IPS DF 6.9 (cell line): Measurements from ENCODE around the gene GRK5.

ENCODE experiments used
- DNase-seq: peaks from one replicate; pipeline ENCODE4 v3.0.0-alpha.2; 2013; ENCODE audit warnings: low read depth, low spot score
- H3K27ac ChIP-seq: one replicate; pipeline ENCODE4 v1.5.1; 2013; ENCODE audit warnings: low read length, control low read depth
- H3K27me3 ChIP-seq: 2 replicates; pipeline ENCODE4 v1.6.1; 2013; ENCODE audit warnings: mild to moderate bottlenecking, low read length; ENCODE audit not compliant: control insufficient read depth, insufficient read depth
- H3K36me3 ChIP-seq: 2 replicates; pipeline ENCODE4 v1.6.1; 2013; ENCODE audit warnings: low read length; ENCODE audit not compliant: control insufficient read depth, insufficient read depth
- H3K4me1 ChIP-seq: 2 replicates; pipeline ENCODE4 v1.6.1; 2013; ENCODE audit warnings: low read length; ENCODE audit not compliant: control insufficient read depth, insufficient read depth
- H3K4me3 ChIP-seq: 2 replicates; pipeline ENCODE4 v1.5.1; 2013; ENCODE audit warnings: mild to moderate bottlenecking, low read length
- H3K9me3 ChIP-seq: 2 replicates; pipeline ENCODE4 v1.6.1; 2013; ENCODE audit warnings: low read length, inconsistent platforms; ENCODE audit not compliant: control insufficient read depth, insufficient read depth
- WGBS: extraction: QIAGEN DNeasy Blood & Tissue Kit; methylation state at CpG from one replicate; pipeline ENCODE4 v1.1.7; 2013; ENCODE audit warnings: mixed read lengths, missing lambda C conversion rate; ENCODE audit not compliant: insufficient read length, insufficient coverage; 5-methylcytosine and 5-hydroxymethylcytosine counted together

Gene GRK5

DNA sequence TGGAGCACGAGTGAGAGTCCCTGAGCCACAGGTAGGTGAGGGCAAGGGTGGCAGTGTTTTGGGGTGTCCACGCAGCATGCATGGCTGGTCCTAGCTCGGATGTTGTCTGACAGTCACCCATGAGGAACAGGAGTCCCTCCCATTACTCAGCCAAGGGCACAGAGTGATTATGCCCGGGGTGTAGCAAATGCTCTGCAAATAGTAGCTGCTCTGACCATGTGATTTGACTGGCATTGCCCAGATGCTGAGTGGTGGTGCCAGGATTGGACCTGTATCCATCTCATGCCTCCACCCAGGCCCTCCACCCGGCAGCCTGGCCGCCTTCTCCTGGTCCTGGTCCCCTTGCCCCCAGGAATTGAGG is 150.8 kb downstream of the GRK5 start:
- H3K36me3 ChIP-seq = no peaks in the 10 kb centered on the region
- no peaks in the 10 kb centered on the region for H3K27me3 ChIP-seq
- H3K4me1 ChIP-seq = no peaks in the 10 kb centered on the region
- no CpG with 5 or more reads among the region's 6 CpGs for WGBS
- H3K9me3 ChIP-seq = no peaks in the 10 kb centered on the region
- H3K4me3 ChIP-seq = no peak overlapping the region
- no peak overlapping the region for H3K27ac ChIP-seq
- DNase-seq = no peak

DNA sequence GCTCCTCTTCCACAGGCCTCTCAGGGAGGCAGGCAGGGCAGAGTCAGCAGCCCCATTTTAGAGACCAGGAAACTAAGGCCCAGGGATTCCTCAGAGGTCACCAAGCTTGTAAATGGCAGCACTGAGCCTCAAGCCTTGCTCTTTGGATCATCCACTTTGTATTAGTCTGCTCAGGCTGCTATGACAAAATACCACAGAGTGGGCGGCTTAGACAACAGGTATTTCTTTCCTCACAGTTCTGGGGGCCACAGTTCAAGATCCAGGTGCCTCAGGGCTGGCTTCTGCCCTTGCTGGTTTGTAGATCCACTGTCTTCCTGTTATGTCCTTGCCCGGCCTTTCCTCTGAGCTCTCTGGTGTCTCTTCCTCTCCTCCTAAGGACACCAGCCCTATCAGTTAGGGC is 151.2 kb downstream of the GRK5 start:
- no CpG with 5 or more reads among the region's 2 CpGs for WGBS
- Histone ChIP-seq H3K27me3 (no peaks in the 10 kb centered on the region), H3K9me3 (no peaks in the 10 kb centered on the region), H3K27ac (no peak overlapping the region), H3K36me3 (no peaks in the 10 kb centered on the region), H3K4me1 (no peaks in the 10 kb centered on the region), H3K4me3 (no peak overlapping the region)
- no peak for DNase-seq

DNA sequence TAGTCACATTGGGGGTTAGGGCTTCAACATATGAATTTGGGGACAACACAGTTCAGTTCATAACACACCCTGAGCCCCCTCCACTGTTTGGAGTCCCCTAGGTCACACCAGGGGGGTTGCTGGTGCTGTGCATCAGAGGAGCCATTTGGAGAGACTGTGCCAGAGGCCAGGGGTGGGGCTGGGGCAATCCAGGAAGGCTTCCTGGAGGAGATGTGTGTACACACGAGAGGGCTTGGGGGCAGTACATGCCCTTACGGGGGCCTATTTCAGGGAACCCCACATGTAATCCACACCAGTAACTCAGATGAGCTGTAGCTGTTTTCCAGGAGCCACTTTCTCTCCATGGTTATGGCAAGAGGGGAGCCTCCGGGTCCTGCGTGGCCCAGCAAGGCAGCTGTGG is 151.7 kb downstream of the GRK5 start:
- Histone ChIP-seq H3K27ac (no peak overlapping the region), H3K4me3 (no peak overlapping the region), H3K4me1 (no peaks in the 10 kb centered on the region), H3K9me3 (no peaks in the 10 kb centered on the region), H3K27me3 (no peaks in the 10 kb centered on the region), H3K36me3 (no peaks in the 10 kb centered on the region)
- no CpG with 5 or more reads among the region's 4 CpGs for WGBS
- no peak for DNase-seq

DNA sequence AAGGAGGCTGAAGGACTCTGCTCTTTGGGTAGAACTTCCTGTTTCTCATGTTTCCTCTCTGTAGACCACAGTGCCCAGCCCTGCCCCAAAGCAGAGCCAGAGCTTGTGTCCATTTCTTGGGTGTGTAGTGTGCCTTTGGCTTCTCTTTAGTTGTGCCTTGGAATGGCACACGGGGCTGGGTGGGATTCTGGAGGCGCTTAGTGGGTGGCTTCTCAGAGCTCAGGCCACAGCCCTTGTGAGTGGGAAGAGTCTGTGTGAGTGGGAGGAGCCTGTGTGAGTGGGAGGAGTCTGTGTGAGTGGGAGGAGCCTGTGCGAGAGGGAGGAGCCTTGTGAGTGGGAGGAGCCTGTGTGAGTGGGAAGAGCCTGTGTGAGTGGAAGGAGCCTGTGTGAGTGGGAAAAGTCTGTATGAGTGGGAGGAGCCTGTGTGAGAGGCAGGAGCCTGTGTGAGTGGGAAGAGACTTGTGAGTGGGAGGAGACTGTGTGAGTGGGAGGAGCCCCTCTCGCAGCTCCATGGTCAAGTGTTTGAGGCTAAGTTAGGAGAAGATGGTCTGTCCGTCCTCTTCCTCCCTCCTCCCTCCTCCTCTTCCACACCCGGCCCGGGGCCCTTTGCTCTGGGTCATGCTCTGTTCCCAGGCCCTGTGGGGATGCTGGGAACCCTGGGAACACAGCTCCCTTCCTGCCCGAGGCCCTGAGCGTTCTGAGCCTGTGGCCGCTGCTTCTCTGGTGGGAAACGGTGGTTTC is 153.0 kb downstream of the GRK5 start:
- H3K27ac ChIP-seq = no peak overlapping the region
- no CpG with 5 or more reads among the region's 11 CpGs for WGBS
- H3K4me3 ChIP-seq = no peak overlapping the region
- H3K4me1 ChIP-seq = no peaks in the 10 kb centered on the region
- H3K36me3 ChIP-seq = no peaks in the 10 kb centered on the region
- DNase-seq = no peak
- H3K27me3 ChIP-seq = no peaks in the 10 kb centered on the region
- H3K9me3 ChIP-seq = no peaks in the 10 kb centered on the region

DNA sequence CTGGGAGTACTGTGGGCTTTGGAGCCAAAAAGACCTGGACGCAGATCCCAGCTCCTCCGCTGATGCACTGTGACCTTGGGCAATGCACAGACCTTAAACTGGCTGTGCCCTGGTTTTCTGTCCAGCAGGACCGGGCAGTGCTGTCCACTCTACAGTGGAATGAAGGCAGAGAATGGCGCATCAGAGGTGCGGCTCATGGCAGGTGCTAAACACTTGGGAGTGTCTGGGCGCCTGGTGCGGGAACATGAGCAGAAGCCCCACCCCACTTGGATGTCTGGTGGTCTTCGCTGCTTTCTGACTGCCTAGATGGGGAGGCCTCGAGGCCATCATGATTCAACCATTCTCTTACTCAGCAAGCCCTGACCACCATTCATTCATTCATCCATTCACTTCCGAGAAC is 153.7 kb downstream of the GRK5 start:
- Histone ChIP-seq H3K4me3 (no peak overlapping the region), H3K36me3 (no peaks in the 10 kb centered on the region), H3K27me3 (no peaks in the 10 kb centered on the region), H3K9me3 (no peaks in the 10 kb centered on the region), H3K27ac (no peak overlapping the region), H3K4me1 (no peaks in the 10 kb centered on the region)
- no peak for DNase-seq
- no CpG with 5 or more reads among the region's 10 CpGs for WGBS

DNA sequence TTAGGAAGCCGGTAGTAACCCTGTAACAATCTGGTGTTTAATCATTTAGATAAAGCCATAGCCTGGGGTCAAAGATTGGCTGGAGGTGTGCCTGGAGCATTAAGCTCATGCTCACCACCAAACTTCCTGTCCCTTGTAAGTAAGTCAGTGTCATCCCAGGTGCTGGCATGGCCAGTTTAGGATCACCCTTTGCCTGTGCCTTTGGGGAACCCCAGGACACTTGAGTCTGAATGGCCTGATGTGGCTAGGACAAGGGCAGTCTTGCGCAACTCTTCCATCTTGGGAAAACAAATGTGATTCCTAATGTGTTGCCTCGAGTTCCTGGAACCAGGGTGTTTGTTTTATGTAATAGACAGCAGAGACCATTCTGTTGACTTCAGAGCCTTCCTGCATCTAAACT is 154.8 kb downstream of the GRK5 start:
- H3K4me1 ChIP-seq = no peaks in the 10 kb centered on the region
- no peaks in the 10 kb centered on the region for H3K27me3 ChIP-seq
- no peaks in the 10 kb centered on the region for H3K36me3 ChIP-seq
- no peak for DNase-seq
- WGBS = no CpG with 5 or more reads among the region's 3 CpGs
- H3K4me3 ChIP-seq = no peak overlapping the region
- H3K27ac ChIP-seq = no peak overlapping the region
- no peaks in the 10 kb centered on the region for H3K9me3 ChIP-seq

DNA sequence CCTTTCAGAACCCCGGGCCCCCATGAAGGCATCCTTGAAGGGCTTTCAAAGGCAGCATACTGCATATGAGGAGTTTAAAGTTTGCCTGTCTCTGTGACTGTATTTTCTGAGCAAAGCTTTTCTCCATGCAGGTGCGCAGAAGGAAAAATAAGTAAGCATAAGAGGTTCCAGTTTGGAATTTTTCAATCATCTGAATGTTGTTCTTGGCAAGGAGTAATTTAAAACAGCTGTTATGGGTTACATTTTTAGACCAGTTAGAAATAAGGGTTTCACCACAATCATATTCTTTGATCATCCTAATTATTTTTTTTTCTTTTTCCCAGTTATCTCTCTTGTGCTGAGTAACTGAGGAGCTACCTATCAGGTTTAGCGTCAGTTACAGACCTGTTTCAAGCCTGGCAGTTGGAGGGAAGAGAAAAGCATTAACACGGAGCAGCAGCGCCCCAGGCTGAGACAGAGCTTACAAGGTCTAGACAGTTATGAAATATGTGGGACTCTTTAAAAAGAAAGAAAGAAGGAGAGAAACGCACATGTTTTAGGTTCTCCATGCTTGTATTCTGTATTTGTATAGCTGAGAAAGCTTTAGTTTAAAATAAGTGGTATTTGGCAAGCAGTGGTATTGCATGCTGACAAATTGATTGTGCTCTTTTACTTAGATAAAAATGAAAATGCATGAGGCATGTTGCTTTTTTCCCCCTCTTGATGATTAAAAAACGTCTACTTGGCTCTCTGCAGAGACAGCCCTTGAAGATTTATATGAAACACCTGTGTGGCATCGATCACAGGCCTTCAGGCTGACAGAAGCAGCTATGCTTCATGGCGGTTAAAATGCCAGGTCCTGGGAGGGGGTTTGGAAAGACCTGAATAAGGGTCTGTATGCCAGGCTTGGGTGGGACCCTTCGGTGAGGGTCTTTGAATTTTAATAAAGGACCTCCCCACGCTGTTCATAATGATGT is 157.6 kb downstream of the GRK5 start:
- WGBS = no CpG with 5 or more reads among the region's 11 CpGs
- H3K9me3 ChIP-seq = no peaks in the 10 kb centered on the region
- no peaks in the 10 kb centered on the region for H3K27me3 ChIP-seq
- no peak overlapping the region for H3K4me3 ChIP-seq
- H3K4me1 ChIP-seq = no peaks in the 10 kb centered on the region
- no peaks in the 10 kb centered on the region for H3K36me3 ChIP-seq
- DNase-seq = no peak
- no peak overlapping the region for H3K27ac ChIP-seq

DNA sequence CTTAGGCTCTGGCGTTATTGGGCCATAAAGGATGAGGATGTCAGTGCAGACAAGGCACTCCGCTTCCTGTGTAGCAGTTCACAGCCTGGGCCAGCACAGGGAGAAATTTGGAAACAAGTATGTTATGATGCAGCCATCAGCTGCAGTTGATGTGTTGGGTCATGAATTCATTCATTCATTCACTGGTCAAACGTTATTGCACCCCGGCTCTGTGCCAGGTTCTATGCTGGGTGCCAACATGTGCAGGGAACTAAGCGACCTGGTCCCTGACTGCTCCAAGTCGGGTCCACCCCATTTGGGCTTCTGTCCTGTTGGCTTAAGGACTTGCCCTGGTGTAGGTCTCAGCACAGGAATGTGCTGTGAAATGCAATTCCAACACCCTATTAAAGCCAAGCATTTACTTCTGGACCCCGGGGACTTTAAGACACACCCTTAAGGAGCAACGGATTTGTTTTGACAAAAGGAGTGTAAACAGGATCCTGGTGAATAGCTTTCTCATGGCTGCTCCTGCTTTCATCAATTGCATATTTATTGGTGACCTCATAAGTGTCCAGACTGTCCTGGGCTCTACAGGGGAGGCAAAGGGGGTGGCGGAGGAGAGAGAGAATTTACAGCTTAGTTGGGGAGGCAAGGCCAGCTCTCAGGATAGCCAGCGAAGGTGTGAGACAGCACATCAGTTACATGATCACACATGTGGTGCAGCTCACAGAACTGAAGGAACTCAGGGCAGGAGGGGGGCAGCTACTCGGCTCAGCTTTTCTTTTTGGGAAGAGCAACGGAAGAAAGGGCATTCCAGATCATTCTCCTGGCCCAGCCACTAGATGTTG is 158.6 kb downstream of the GRK5 start:
- Histone ChIP-seq H3K4me3 (no peak overlapping the region), H3K27ac (no peak overlapping the region), H3K9me3 (no peaks in the 10 kb centered on the region), H3K27me3 (no peaks in the 10 kb centered on the region), H3K36me3 (no peaks in the 10 kb centered on the region), H3K4me1 (no peaks in the 10 kb centered on the region)
- WGBS = no CpG with 5 or more reads among the region's 12 CpGs
- no peak for DNase-seq

DNA sequence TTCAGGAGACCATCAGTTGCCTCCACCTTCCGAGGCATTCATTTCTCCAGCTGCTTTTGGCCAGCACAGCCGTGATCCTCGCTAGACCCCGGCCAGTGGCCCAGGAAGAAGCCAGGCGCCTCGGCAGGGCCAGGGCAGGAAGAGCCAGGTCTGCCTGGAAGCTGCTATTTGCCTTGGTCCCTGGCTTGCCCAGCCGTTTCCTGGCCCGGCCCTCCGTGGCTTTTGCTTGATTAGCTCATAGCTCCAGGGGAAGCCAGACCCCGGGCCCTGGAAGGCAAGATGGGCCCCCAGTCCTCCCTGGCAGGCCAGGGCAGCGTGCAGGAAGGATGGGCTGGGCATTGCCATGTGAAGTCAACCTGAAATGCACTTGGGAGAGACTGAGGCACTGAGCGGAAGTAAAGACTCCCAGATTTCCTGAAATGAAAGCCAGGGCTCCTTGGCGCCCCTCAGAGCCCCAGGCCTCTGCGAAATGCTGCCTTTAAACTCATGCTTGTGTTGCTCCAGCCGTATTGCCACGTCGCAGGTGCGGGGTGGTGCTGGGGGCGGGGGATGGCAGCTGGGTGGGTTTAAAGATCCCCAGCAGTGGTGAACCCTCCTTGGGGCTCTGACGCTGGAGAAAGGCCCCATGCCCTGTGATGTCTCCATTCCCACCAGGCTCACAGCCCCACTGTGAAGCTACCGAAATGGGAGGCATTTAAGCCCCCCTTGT is 160.6 kb downstream of the GRK5 start:
- H3K4me3 ChIP-seq = no peak overlapping the region
- no peaks in the 10 kb centered on the region for H3K27me3 ChIP-seq
- H3K4me1 ChIP-seq = no peaks in the 10 kb centered on the region
- no peaks in the 10 kb centered on the region for H3K9me3 ChIP-seq
- WGBS = no CpG with 5 or more reads among the region's 21 CpGs
- no peak overlapping the region for H3K27ac ChIP-seq
- no peak for DNase-seq
- H3K36me3 ChIP-seq = no peaks in the 10 kb centered on the region

DNA sequence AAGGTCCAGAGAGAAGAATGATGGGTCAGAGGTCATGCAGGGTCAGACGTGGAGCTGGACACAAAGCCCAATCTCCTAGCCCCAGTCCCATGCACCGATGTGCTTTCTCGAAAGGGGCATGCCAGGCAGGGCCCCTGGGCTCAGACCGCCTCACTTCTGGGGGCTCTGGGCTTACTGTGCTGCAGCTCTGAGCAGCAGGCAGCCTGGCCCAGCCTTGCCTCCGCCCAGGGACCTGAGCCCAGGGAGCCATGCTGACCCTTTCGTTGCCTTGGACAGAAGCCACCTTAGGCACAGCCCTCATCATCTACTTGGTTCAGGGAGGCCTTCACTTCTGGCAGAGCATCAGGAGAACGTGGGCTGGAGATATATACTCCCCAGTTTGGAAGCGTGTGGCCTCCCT is 161.2 kb downstream of the GRK5 start:
- Histone ChIP-seq H3K9me3 (no peaks in the 10 kb centered on the region), H3K27ac (no peak overlapping the region), H3K4me3 (no peak overlapping the region), H3K27me3 (no peaks in the 10 kb centered on the region), H3K4me1 (no peaks in the 10 kb centered on the region), H3K36me3 (no peaks in the 10 kb centered on the region)
- no peak for DNase-seq
- no CpG with 5 or more reads among the region's 8 CpGs for whole genome bisulfite sequencing
